H1 (cell line): Measurements from ENCODE around the gene MT1B. TPM values are rescaled to one million over a fixed set of nuclear protein-coding genes. Genes with fewer than 3 reads are reported as not detected.

Experiments
- CTCF ChIA-PET: fragments of 300-600 bp; sonication (Branson Sonifier 250); formaldehyde crosslinking; loops from one replicate; lab custom pipeline; 2021; ENCODE audit not compliant: partially characterized antibody; lab: Charles Lee
- POLR2A ChIA-PET: fragments of 300-600 bp; sonication (Branson Sonifier 250); formaldehyde crosslinking; loops from one replicate; lab custom pipeline; 2021; ENCODE audit warnings: inconsistent platforms; ENCODE audit not compliant: partially characterized antibody; lab: Charles Lee
- DNase-seq, 2 experiments: peaks; one replicate each; pipeline versions ENCODE4 v3.0.0 to v3.0.0-alpha.2; 2010 to 2022; ENCODE audit warnings: low spot score in 2 of 2, low read depth in 1 of 2, mixed read lengths in 1 of 2
- FAIRE-seq: peaks from 2 replicates; lab custom pipeline; 2011; peaks lifted over from hg19 to GRCh38; lab: Jason Lieb, UNC
- H2AFZ ChIP-seq: 2 replicates; pipeline ENCODE4 v1.8.1; 2012; ENCODE audit warnings: low read length, inconsistent platforms
- H2AK5ac ChIP-seq: 2 replicates; pipeline ENCODE4 v1.6.1; 2013; ENCODE audit warnings: low read depth, low read length
- H2BK120ac ChIP-seq: replicated peaks from 2 replicates; pipeline ENCODE3; 2013; ENCODE audit warnings: low read depth, low read length, inconsistent platforms
- H2BK12ac ChIP-seq: 2 replicates; pipeline ENCODE4 v1.6.1; 2013; ENCODE audit warnings: low read depth, low read length
- H2BK15ac ChIP-seq: 2 replicates; pipeline ENCODE4 v1.6.1; 2013; ENCODE audit warnings: low read length
- H2BK20ac ChIP-seq: 2 replicates; pipeline ENCODE4 v1.6.1; 2013; ENCODE audit warnings: low read length
- H2BK5ac ChIP-seq: 2 replicates; pipeline ENCODE4 v1.6.1; 2013; ENCODE audit warnings: low read depth, low read length
- H3K14ac ChIP-seq: 2 replicates; pipeline ENCODE4 v1.6.1; 2013; ENCODE audit warnings: inconsistent platforms; ENCODE audit not compliant: insufficient read length
- H3K18ac ChIP-seq: 2 replicates; pipeline ENCODE4 v1.6.1; 2013; ENCODE audit warnings: low read length; ENCODE audit errors: extremely low read depth
- H3K23ac ChIP-seq: 2 replicates; pipeline ENCODE4 v1.6.1; 2013; ENCODE audit warnings: inconsistent platforms; ENCODE audit not compliant: insufficient read length
- H3K23me2 ChIP-seq: 2 replicates; pipeline ENCODE4 v1.6.1; 2013; ENCODE audit warnings: low read depth, low read length
- H3K27ac ChIP-seq: 2 replicates; pipeline ENCODE4 v1.6.1; 2011; ENCODE audit warnings: low read depth, low read length, inconsistent platforms
- H3K27me3 ChIP-seq, 4 experiments: replicated peaks in 1 of 4; 1 replicate in 1 of 4; 2 replicates in 3 of 4; pipeline versions ENCODE4 v1.6.1 to v1.8.1; 2011 to 2013; ENCODE audit warnings: low read length in 3 of 4, mild to moderate bottlenecking in 3 of 4, inconsistent platforms in 2 of 4, mixed read lengths in 2 of 4, moderate library complexity in 1 of 4; ENCODE audit not compliant: control insufficient read depth in 3 of 4, insufficient read depth in 3 of 4; ENCODE audit errors: extremely low read depth in 1 of 4
- H3K36me3 ChIP-seq, 4 experiments: 2 replicates each; pipeline versions ENCODE4 v1.6.1 to v1.8.1; 2011 to 2013; ENCODE audit warnings: mild to moderate bottlenecking in 4 of 4, low read length in 3 of 4, moderate library complexity in 2 of 4, control low read depth in 1 of 4, inconsistent platforms in 1 of 4; ENCODE audit not compliant: insufficient read depth in 4 of 4, control insufficient read depth in 2 of 4
- H3K4ac ChIP-seq: replicated peaks from 2 replicates; pipeline ENCODE3; 2013; ENCODE audit warnings: low read length, low read depth, mixed read lengths, inconsistent platforms; ENCODE audit not compliant: insufficient read length
- H3K4me1 ChIP-seq, 4 experiments: replicated peaks in 1 of 4; 1 replicate in 1 of 4; 2 replicates in 3 of 4; pipeline versions ENCODE4 v1.6.1 to v1.8.1; 2011 to 2013; ENCODE audit warnings: low read length in 3 of 4, inconsistent platforms in 2 of 4, mixed read lengths in 1 of 4; ENCODE audit not compliant: insufficient read depth in 4 of 4, control insufficient read depth in 3 of 4
- H3K4me2 ChIP-seq, 2 experiments: 2 replicates each; pipeline versions ENCODE4 v1.6.1 to v1.8.1; 2011 to 2013; ENCODE audit warnings: low read depth in 2 of 2, low read length in 2 of 2, control low read depth in 1 of 2, inconsistent platforms in 1 of 2, mild to moderate bottlenecking in 1 of 2; ENCODE audit not compliant: insufficient read depth in 1 of 2
- H3K4me3 ChIP-seq, 4 experiments: fragments of 200-600, 300-600 bp in 1 of 4; sonication (generic), shearing (Covaris generic), sonication (Bioruptor Twin) in 1 of 4; 2 replicates each; pipeline versions ENCODE4 v1.5.1 to v1.8.1; 2011 to 2016; ENCODE audit warnings: low read length in 4 of 4, low read depth in 3 of 4, control low read depth in 2 of 4, inconsistent platforms in 2 of 4, mild to moderate bottlenecking in 2 of 4, mixed read lengths in 1 of 4, moderate library complexity in 1 of 4; ENCODE audit not compliant: insufficient read depth in 2 of 4; ENCODE audit errors: extremely low read depth in 1 of 4
- H3K56ac ChIP-seq: replicated peaks from 2 replicates; pipeline ENCODE3; 2013; ENCODE audit warnings: low read depth, mild to moderate bottlenecking, mixed read lengths, low read length, inconsistent platforms; ENCODE audit not compliant: insufficient read length
- H3K79me1 ChIP-seq: 2 replicates; pipeline ENCODE4 v1.6.1; 2013; ENCODE audit warnings: low read depth, low read length, control low read depth
- H3K79me2 ChIP-seq, 2 experiments: 2 replicates each; pipeline versions ENCODE4 v1.6.1 to v1.8.1; 2012 to 2013; ENCODE audit warnings: low read length in 2 of 2, mild to moderate bottlenecking in 2 of 2, inconsistent platforms in 1 of 2; ENCODE audit not compliant: insufficient read depth in 2 of 2, control insufficient read depth in 1 of 2
- H3K9ac ChIP-seq, 4 experiments: replicated peaks in 1 of 4; 1 replicate in 1 of 4; 2 replicates in 3 of 4; pipeline versions ENCODE4 v1.6.1 to v1.8.1; 2011 to 2013; ENCODE audit warnings: low read depth in 3 of 4, low read length in 3 of 4, control low read depth in 2 of 4, mild to moderate bottlenecking in 2 of 4, moderate library complexity in 2 of 4, inconsistent platforms in 1 of 4; ENCODE audit errors: extremely low read depth in 1 of 4
- H3K9me3 ChIP-seq, 2 experiments: 2 replicates each; pipeline versions ENCODE4 v1.6.1 to v1.8.1; 2012 to 2013; ENCODE audit warnings: mild to moderate bottlenecking in 2 of 2, moderate library complexity in 2 of 2, control low read depth in 1 of 2, inconsistent platforms in 1 of 2, low read depth in 1 of 2, low read length in 1 of 2, mixed read lengths in 1 of 2; ENCODE audit not compliant: insufficient read depth in 2 of 2
- H4K20me1 ChIP-seq, 2 experiments: replicated peaks in 1 of 2; 2 replicates each; pipeline versions ENCODE3 to v1.8.1; 2011 to 2013; ENCODE audit warnings: inconsistent platforms in 2 of 2, low read length in 2 of 2, mild to moderate bottlenecking in 1 of 2; ENCODE audit not compliant: insufficient read depth in 2 of 2, control insufficient read depth in 1 of 2
- H4K5ac ChIP-seq: 2 replicates; pipeline ENCODE4 v1.6.1; 2013; ENCODE audit warnings: low read length, low read depth, mixed read lengths, inconsistent platforms; ENCODE audit not compliant: insufficient read length
- H4K8ac ChIP-seq: 2 replicates; pipeline ENCODE4 v1.8.0; 2013; ENCODE audit warnings: mild to moderate bottlenecking, moderate library complexity, low read length, inconsistent platforms; ENCODE audit not compliant: insufficient read depth; ENCODE audit errors: extremely low read depth
- H4K91ac ChIP-seq: replicated peaks from 2 replicates; pipeline ENCODE3; 2013; ENCODE audit warnings: low read length, mixed read lengths, inconsistent platforms; ENCODE audit not compliant: insufficient read length
- ASH2L ChIP-seq: fragments of 200-600, 300-600 bp; sonication (generic); IDR thresholded peaks from one replicate; pipeline ENCODE4 v1.7.1; 2017; ENCODE audit warnings: low read length
- BACH1 ChIP-seq: IDR thresholded peaks from 2 replicates; pipeline ENCODE4 v1.6.1; 2012; ENCODE audit warnings: low read length, improper control_type of control experiment
- BCL11A ChIP-seq, 2 experiments: IDR thresholded peaks; one replicate each; pipeline ENCODE4 v1.6.1; 2011; ENCODE audit warnings: low read depth in 2 of 2, low read length in 2 of 2, mild to moderate bottlenecking in 2 of 2
- CBX8 ChIP-seq: fragments of 300-800, 300-1000 bp; sonication (generic); IDR thresholded peaks from 2 replicates; pipeline ENCODE4 v1.7.1; 2016; ENCODE audit warnings: low read depth, low read length, borderline replicate concordance
- CHD2 ChIP-seq: IDR thresholded peaks from 2 replicates; pipeline ENCODE4 v1.6.1; 2012; ENCODE audit warnings: low read length, improper control_type of control experiment
- CTBP2 ChIP-seq: IDR thresholded peaks from 2 replicates; pipeline ENCODE4 v1.7.0; 2011; ENCODE audit warnings: borderline replicate concordance, mild to moderate bottlenecking, moderate library complexity, mixed read lengths, low read length; ENCODE audit not compliant: insufficient read depth, insufficient read length
- EGR1 ChIP-seq: IDR thresholded peaks from 2 replicates; pipeline ENCODE4 v1.6.1; 2011; ENCODE audit warnings: low read depth, low read length, borderline replicate concordance
- FOSL1 ChIP-seq: IDR thresholded peaks from 2 replicates; pipeline ENCODE4 v1.6.1; 2011; ENCODE audit warnings: mild to moderate bottlenecking, low read depth, low read length, moderate library complexity; ENCODE audit not compliant: insufficient read depth
- TAF1 ChIP-seq: IDR thresholded peaks from 2 replicates; pipeline ENCODE4 v1.6.1; 2011; ENCODE audit warnings: mild to moderate bottlenecking, low read depth, low read length
- polyA plus RNA-seq, 7 experiments: library from polyadenylated mRNA; depleted of rRNA in 3 of 7; stranded (reverse) in 5 of 7; unstranded in 2 of 7; fragments of >200 nt in 5 of 7; fragments of 200-250 nt in 2 of 7; gene quantifications; 1 replicate in 5 of 7; 2 replicates in 1 of 7; 4 replicates in 1 of 7; pipeline versions ENCODE4 v1.2.1 to v1.2.3, GENCODE V29; 2011 to 2013; ENCODE audit warnings: missing spikeins in 2 of 7, mixed read lengths in 2 of 7
- total RNA-seq: library from RNA; stranded (reverse); fragmentation: NEBNext Ultra II Directional; extraction: Animal tissue kit (Norgen Biotek cat#: 25700); gene quantifications from 2 replicates; pipeline ENCODE4 v1.2.1, GENCODE V29; 2021

MT1B gene
- total and polyA plus RNA-seq, 2 of the 8 experiments (the other 6 are each of a cell fraction or from before 2014, with no cell fraction given): not detected

DNA sequence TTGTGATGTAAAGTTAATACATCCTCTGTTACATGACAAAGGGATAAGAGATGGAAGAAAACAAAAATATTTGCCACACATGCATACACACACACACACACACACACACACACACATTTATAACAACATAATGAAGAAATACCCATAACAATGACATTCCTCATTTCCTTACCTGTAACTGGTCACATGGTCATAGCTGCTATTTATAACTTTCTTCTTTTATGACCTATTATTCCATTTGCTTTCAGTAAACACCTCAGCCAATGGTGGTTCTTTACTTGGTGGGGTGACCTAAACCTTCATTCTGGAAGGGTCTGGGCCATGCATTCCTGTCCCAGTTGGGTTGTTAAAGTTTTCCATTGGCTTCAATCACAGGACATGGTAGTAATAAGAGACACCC, 38.0 kb upstream of the MT1B start:
- peaks cover 47 to 81% (median 72%) of the 10 kb centered on the region in 4 experiments for H3K27me3 ChIP-seq
- H3K27ac ChIP-seq: no peak overlapping the region
- FAIRE-seq (no peak), DNase-seq (no peak)
- no peak overlapping the region for H2BK120ac ChIP-seq
- H3K23ac ChIP-seq: no peak overlapping the region
- H3K9me3 ChIP-seq: no peaks in the 10 kb centered on the region
- H3K4ac ChIP-seq: no peak overlapping the region
- no peak overlapping the region for H2BK20ac ChIP-seq
- no peak overlapping the region for H3K18ac ChIP-seq
- peaks cover 7 to 30% (median 16%) of the 10 kb centered on the region in 4 experiments for H3K4me1 ChIP-seq
- no peak overlapping the region for H3K4me2 ChIP-seq
- no peak overlapping the region for H2BK5ac ChIP-seq
- H2AK5ac ChIP-seq: no peak overlapping the region
- no peaks in the 10 kb centered on the region for H3K36me3 ChIP-seq
- CTCF ChIA-PET: interaction anchor here (0.9 to 2.1 kb wide), 4 partner anchors 11 to 87 kb away, joined by 3 to 12 read pairs (median 4); partner anchors contain the start of gene MT1E
- H4K5ac ChIP-seq: no peak overlapping the region
- POLR2A ChIA-PET: interaction anchor here (8.0 kb wide), 1 partner anchor 11 kb away, joined by 66 read pairs; the partner anchor contains the start of gene MT1E
- no peak overlapping the region for H4K91ac ChIP-seq
- H2BK15ac ChIP-seq: no peak overlapping the region
- TF ChIP-seq EGR1 (no peak), CBX8 (no peak), BACH1 (no peak), CTBP2 (no peak), CHD2 (no peak), BCL11A (IDR thresholded peaks at IDR 0.05; ENCODE audit: low read depth in 2 of 2, low read length in 2 of 2) (no peak), TAF1 (no peak), FOSL1 (no peak), ASH2L (no peak)
- H2BK12ac ChIP-seq: no peak overlapping the region
- H3K79me1 ChIP-seq: no peaks in the 10 kb centered on the region
- H3K4me3 ChIP-seq: no peak overlapping the region
- H4K20me1 ChIP-seq: peaks cover 2 to 4% of the 10 kb centered on the region in 2 experiments
- peaks cover 7% of the 10 kb centered on the region; the same call in 1 of the 2 replicates for H3K23me2 ChIP-seq
- no peaks in the 10 kb centered on the region for H3K79me2 ChIP-seq
- H3K14ac ChIP-seq: no peak overlapping the region
- no peak overlapping the region for H2AFZ ChIP-seq
- no peak overlapping the region for H4K8ac ChIP-seq
- H3K9ac ChIP-seq: no peak overlapping the region
- no peak overlapping the region for H3K56ac ChIP-seq
